Caco-2 (cell line): ENCODE measurements around the gene IRF7. TPM values are rescaled to one million over a fixed set of nuclear protein-coding genes. Genes with fewer than 3 reads are reported as not detected.
A peak's percentile ranks its signal among the peaks of the same experiment; 100 is the strongest.
"Not testable (repeated sequence)": the region's sequence is repeated elsewhere in the genome, so short reads cannot be mapped to it uniquely, and the experiment has no call there.

Source experiments
- BruUV-seq: library from RNA; stranded (reverse); fragments of 400-500 nt; replicated peaks from 2 replicates; lab custom pipeline; 2021; lab: Mats Ljungman, UMichigan
- CTCF ChIA-PET: fragments of 300-600 bp; sonication (Branson Sonifier 250); formaldehyde crosslinking; loops from one replicate; lab custom pipeline; 2022; ENCODE audit warnings: antibody characterized with exemption; lab: Charles Lee
- POLR2A ChIA-PET: fragments of 300-600 bp; sonication (Branson Sonifier 250); formaldehyde crosslinking; loops from one replicate; lab custom pipeline; 2022; ENCODE audit warnings: antibody characterized with exemption; lab: Charles Lee
- DNase-seq, 2 experiments: peaks; one replicate each; pipeline versions ENCODE4 v3.0.0 to v3.0.0-alpha.2; 2020 to 2022
- H3K27me3 ChIP-seq: replicated peaks from 2 replicates; pipeline ENCODE4 v1.6.0; 2011; ENCODE audit warnings: low read length; ENCODE audit not compliant: control insufficient read depth, insufficient read depth
- H3K36me3 ChIP-seq: 2 replicates; pipeline ENCODE4 v1.5.1; 2011; ENCODE audit warnings: low read length; ENCODE audit not compliant: control insufficient read depth, insufficient read depth
- H3K4me1 ChIP-seq: fragments of 250-450 bp; sonication (Bioruptor Pico); 2 replicates; pipeline ENCODE4 v1.5.1; 2020; ENCODE audit warnings: mild to moderate bottlenecking
- H3K4me3 ChIP-seq: 2 replicates; pipeline ENCODE4 v1.5.1; 2011; ENCODE audit warnings: low read depth, mild to moderate bottlenecking, control low read depth, low read length
- H3K9me3 ChIP-seq: fragments of 250-450 bp; sonication (Bioruptor Pico); 2 replicates; pipeline ENCODE4 v1.5.1; 2020; ENCODE audit warnings: mild to moderate bottlenecking, moderate library complexity
- H3K27ac Mint-ChIP-seq: one replicate; pipeline ENCODE4 v1.8.0; 2022; ENCODE audit warnings: mixed read lengths; ENCODE audit not compliant: unreplicated experiment
- H3K27me3 Mint-ChIP-seq: one replicate; pipeline ENCODE4 v1.8.0; 2022; ENCODE audit warnings: mixed read lengths; ENCODE audit not compliant: insufficient read depth, unreplicated experiment
- H3K36me3 Mint-ChIP-seq: one replicate; pipeline ENCODE4 v1.8.0; 2022; ENCODE audit warnings: mild to moderate bottlenecking, mixed read lengths; ENCODE audit not compliant: insufficient read depth, unreplicated experiment
- H3K4me1 Mint-ChIP-seq: one replicate; pipeline ENCODE4 v1.8.0; 2022; ENCODE audit warnings: low read depth, mixed read lengths; ENCODE audit not compliant: unreplicated experiment
- H3K4me3 Mint-ChIP-seq: one replicate; pipeline ENCODE4 v1.8.0; 2022; ENCODE audit warnings: mild to moderate bottlenecking, moderate library complexity, mixed read lengths; ENCODE audit not compliant: unreplicated experiment
- H3K9me3 Mint-ChIP-seq: one replicate; pipeline ENCODE4 v1.8.0; 2022; ENCODE audit warnings: mixed read lengths; ENCODE audit not compliant: unreplicated experiment
- intact Hi-C: fragments of 100-400 bp; cut with micrococcal nuclease; formaldehyde crosslinking; loops from one replicate; pipeline ENCODE4 v1.10.0; 2022; ENCODE audit not compliant: unreplicated experiment
- total RNA-seq: library from RNA; stranded (reverse); gene quantifications from 2 replicates; pipeline ENCODE4 v1.2.3, GENCODE V29; 2022
- TF ChIP-seq, protein P1 (sequence below), 2 experiments: fragments of 200-600 bp in 1 of 2; IDR thresholded peaks; 1 replicate in 1 of 2; 2 replicates in 1 of 2; pipeline versions ENCODE4 v1.5.1 to v1.8.0; 2011 to 2022; ENCODE audit warnings: antibody characterized with exemption in 1 of 2, control low read depth in 1 of 2, inconsistent platforms in 1 of 2, low read depth in 1 of 2, low read length in 1 of 2, mild to moderate bottlenecking in 1 of 2, moderate library complexity in 1 of 2; ENCODE audit not compliant: insufficient read depth in 1 of 2, severe bottlenecking in 1 of 2, unreplicated experiment in 1 of 2

IRF7 gene
- total RNA-seq, 1 experiment from 2014 or later = 27.2 TPM

DNA sequence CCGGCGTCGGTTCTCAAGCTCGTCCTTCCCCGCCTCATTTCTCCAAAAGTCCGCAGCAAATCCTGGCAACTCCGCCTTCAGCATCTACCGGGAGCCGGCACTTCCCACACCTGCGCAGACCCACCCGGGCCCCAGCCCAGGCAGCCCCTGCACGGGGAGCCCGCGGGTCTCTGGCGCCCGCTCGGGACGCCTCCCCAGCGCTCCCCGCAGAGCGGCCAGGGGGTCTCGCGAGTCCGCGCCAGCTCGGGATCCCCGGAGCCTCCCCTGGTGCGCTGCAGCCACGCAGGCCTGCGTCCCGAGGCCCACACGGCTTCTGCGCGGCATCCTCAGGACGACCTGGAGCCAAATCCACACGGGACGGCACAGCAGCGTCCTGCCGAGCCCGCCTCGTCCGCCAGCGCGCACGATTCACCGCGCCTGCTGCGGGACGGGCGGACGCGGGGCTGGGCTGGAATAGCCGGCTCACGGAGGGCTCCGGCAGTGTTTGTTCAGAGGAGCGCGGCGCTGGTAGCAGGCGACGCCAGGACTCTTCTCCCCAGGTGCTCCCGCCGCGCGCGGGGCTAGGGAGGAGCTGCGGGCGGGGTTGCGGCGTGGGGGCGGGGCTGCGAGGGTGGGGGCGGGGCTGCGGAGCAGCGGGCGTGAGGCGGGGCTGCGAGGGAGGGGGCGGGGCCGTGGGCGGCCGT lies 40.3 kb downstream of the IRF7 start:
- DNase-seq = peak; percentile 48 to 78
- H3K27me3 Mint-ChIP-seq = no peaks in the 10 kb centered on the region

GRCh38 chr11:574632-575312 lies 41.0 kb downstream of the IRF7 start:
- POLR2A ChIA-PET = interaction anchor here (1.7 kb wide), 1 partner anchor 138 kb away, joined by 4 read pairs; no protein-coding TSS in a partner anchor
- intact Hi-C loops = loop anchor here (5.0 kb wide), 1 partner anchor 38 kb away; no protein-coding TSS in a partner anchor
- H3K36me3 Mint-ChIP-seq = peaks cover 10% of the 10 kb centered on the region
- no peaks in the 10 kb centered on the region for H3K27me3 Mint-ChIP-seq
- Histone ChIP-seq H3K4me1 (peaks cover 40% of the 10 kb centered on the region), H3K9me3 (no peaks in the 10 kb centered on the region), H3K36me3 (no peaks in the 10 kb centered on the region), H3K4me3 (peak overlapping the region; percentile 96), H3K27me3 (no peaks in the 10 kb centered on the region)
- CTCF ChIA-PET = interaction anchor here (1.1 kb wide), 1 partner anchor 15 kb away, joined by 4 read pairs; no protein-coding TSS in a partner anchor
- H3K9me3 Mint-ChIP-seq = no peaks in the 10 kb centered on the region
- BruUV-seq = no TSS peak
- H3K27ac Mint-ChIP-seq = no peak overlapping the region
- peak overlapping the region; percentile 78 for H3K4me3 Mint-ChIP-seq
- no peak for DNase-seq
- peaks cover 22% of the 10 kb centered on the region for H3K4me1 Mint-ChIP-seq
- TF ChIP-seq, protein P1, sequence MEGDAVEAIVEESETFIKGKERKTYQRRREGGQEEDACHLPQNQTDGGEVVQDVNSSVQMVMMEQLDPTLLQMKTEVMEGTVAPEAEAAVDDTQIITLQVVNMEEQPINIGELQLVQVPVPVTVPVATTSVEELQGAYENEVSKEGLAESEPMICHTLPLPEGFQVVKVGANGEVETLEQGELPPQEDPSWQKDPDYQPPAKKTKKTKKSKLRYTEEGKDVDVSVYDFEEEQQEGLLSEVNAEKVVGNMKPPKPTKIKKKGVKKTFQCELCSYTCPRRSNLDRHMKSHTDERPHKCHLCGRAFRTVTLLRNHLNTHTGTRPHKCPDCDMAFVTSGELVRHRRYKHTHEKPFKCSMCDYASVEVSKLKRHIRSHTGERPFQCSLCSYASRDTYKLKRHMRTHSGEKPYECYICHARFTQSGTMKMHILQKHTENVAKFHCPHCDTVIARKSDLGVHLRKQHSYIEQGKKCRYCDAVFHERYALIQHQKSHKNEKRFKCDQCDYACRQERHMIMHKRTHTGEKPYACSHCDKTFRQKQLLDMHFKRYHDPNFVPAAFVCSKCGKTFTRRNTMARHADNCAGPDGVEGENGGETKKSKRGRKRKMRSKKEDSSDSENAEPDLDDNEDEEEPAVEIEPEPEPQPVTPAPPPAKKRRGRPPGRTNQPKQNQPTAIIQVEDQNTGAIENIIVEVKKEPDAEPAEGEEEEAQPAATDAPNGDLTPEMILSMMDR (IDR thresholded peaks at IDR 0.05; ENCODE audit: insufficient read depth in 1 of 2, low read depth in 1 of 2, low read length in 1 of 2, severe bottlenecking in 1 of 2, unreplicated experiment in 1 of 2) = no peak

More for the DNA sequence above, 40.3 kb downstream of the IRF7 start:
- Histone ChIP-seq H3K9me3 (no peaks in the 10 kb centered on the region), H3K4me3 (peak overlapping the region; percentile 96), H3K36me3 (no peaks in the 10 kb centered on the region), H3K4me1 (peaks cover 40% of the 10 kb centered on the region), H3K27me3 (no peaks in the 10 kb centered on the region)
- ChIA-PET POLR2A (interaction anchor here (0.5 to 2.0 kb wide), 17 partner anchors 11 to 368 kb away, joined by 3 to 17 read pairs (median 5); partner anchors contain the start of genes BET1L, CEND1, DEAF1 and LMNTD2), CTCF (interaction anchor here (0.7 to 1.1 kb wide), 7 partner anchors 9 to 121 kb away, joined by 3 to 6 read pairs (median 3); partner anchors contain the start of gene TMEM80)
- H3K4me1 Mint-ChIP-seq = peaks cover 22% of the 10 kb centered on the region
- TF ChIP-seq, protein P1 (IDR thresholded peaks at IDR 0.05; ENCODE audit: insufficient read depth in 1 of 2, low read depth in 1 of 2, low read length in 1 of 2, severe bottlenecking in 1 of 2, unreplicated experiment in 1 of 2) = no peak
- H3K27ac Mint-ChIP-seq = peak overlapping the region; percentile 97
- intact Hi-C loops = loop anchor here (5.0 kb wide), 1 partner anchor 37 kb away; no protein-coding TSS in a partner anchor
- BruUV-seq = TSS peak; percentile 54
- no peaks in the 10 kb centered on the region for H3K9me3 Mint-ChIP-seq
- peak overlapping the region; percentile 78 for H3K4me3 Mint-ChIP-seq
- H3K36me3 Mint-ChIP-seq = peaks cover 14% of the 10 kb centered on the region

DNA sequence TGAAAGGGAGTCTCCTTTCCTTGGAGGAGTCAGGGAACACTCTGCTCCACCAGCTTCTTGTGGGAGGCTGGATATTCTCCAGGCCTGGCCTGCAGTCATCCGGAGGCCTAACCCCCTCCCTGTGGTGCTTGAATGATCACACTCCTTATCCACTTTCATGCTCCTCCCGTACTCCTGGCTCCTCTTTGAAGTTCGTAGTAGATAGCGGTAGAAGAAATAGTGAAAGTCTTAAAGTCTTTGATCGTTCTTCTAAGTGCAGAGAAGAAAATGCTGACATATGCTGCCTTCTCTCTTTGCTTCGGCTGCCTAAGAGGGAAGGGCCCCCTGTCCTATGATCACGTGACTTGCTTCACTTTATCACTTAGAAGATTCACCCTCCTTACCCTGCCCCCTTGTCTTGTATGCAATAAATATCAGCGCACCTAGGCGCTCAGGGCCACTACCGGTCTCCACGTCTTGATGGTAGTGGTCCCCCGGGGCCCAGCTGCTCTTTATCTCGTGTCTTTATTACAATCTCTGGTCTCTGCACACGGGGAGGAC lies 41.6 kb downstream of the IRF7 start:
- DNase-seq, CTCF ChIA-PET, H3K36me3 ChIP-seq, H3K9me3 ChIP-seq, H3K27me3 ChIP-seq, BruUV-seq, POLR2A ChIA-PET, H3K9me3 Mint-ChIP-seq, H3K27ac Mint-ChIP-seq, H3K27me3 Mint-ChIP-seq, intact Hi-C loops: not testable (repeated sequence)
- Mint-ChIP-seq H3K4me3 (peak overlapping the region; percentile 78), H3K36me3 (peaks cover 10% of the 10 kb centered on the region), H3K4me1 (peaks cover 22% of the 10 kb centered on the region)
- peak overlapping the region; percentile 96 for H3K4me3 ChIP-seq
- peaks cover 41% of the 10 kb centered on the region for H3K4me1 ChIP-seq
